Activated naive CD4-positive, alpha-beta T cell treated with Interleukin-2 at 50 U/mL for 16 hours (primary cell): Measurements from ENCODE around the gene MYO9B.
"Not testable (repeated sequence)": the region's sequence is repeated elsewhere in the genome, so short reads cannot be mapped to it uniquely, and the experiment has no call there.

Source experiments
- DNase-seq: peaks from one replicate; pipeline ENCODE4 v3.0.0-alpha.2; 2020

Gene MYO9B

DNA sequence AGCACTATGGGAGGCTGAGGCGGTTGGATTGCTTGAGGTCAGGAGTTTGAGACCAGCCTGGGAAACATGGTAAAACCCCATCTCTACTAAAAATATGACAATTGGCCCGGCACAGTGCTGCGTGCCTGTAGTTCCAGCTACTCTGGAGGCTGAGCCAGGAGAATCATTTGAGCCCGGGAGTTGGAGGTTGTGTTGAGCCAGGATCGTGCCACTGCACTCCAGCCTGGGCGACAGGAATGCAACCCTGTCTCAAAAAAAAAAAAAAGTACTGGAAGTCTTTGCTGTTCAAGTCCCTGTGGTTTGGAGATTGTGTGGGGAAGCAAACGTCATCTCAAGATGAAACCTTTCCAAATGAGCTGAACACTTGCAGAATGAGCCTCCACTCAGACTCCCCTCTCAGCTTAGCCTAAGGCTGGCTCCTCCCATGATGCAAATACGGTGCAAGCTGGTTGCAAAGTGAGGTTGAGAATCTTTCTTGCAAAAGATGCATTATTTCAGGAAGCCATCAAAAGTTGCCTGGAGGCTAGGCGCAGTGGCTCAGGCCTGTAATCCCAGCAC is 46.2 kb downstream of the MYO9B start:
- DNase-seq = no peak

GRCh38 chr19:17123041-17123440 is 47.5 kb downstream of the MYO9B start:
- DNase-seq = no peak

- no peak for DNase-seq
Observed at GRCh38 chr19:17124025-17124424, 48.4 kb downstream of the MYO9B start.

- DNase-seq = peak; percentile 9
Observed at GRCh38 chr19:17125062-17125727, 49.6 kb downstream of the MYO9B start.

DNA sequence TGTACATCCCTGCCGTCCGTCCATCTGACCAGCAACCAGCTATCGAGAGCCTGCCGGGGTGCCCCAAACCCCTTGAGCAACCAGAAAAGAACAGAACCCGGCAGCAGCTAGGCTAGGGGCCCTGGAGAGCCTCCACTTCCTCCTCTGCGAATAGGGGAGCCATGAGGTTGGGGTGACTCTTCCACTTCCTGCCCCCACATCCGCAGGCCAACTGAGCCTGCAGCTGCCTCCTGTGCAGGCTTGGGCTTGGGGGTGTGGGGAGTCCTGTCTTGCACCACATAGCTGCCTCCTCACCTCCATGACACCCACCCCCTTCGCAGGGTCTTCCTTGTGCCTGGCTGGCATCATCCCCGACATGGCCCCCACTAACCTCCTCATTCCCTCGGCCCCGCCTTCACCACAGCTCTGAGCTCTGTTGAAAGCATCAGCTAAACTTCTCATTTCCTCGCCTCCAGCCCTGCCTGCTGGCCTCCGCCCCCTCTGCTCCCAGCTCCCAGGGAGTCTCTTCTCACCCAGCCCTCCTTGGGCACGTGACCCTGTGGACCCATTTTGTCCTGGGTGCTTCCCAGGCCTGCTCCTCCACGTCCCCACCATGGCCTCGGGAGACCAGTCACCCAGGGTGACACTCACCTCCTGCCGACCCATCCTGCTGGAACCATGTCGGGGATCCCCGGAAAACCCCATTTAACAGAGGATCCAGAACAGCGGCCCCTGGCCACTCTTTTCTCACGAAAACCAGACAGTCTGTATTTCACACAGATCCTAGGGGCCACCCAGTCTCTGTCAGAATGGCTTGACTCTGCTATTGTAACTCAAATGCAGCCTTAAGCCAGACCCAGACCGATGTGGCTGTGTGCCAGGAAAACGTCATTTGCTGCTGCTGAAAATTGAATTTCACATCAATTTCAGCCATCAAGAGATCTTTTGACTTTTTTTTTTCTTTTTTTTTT is 50.4 kb downstream of the MYO9B start:
- peak; percentile 64 for DNase-seq

- no peak for DNase-seq
Observed at GRCh38 chr19:17127671-17128070, 52.1 kb downstream of the MYO9B start.

GRCh38 chr19:17128403-17128802 is 52.8 kb downstream of the MYO9B start:
- no peak for DNase-seq

GRCh38 chr19:17128820-17129219 is 53.2 kb downstream of the MYO9B start:
- DNase-seq = no peak

DNA sequence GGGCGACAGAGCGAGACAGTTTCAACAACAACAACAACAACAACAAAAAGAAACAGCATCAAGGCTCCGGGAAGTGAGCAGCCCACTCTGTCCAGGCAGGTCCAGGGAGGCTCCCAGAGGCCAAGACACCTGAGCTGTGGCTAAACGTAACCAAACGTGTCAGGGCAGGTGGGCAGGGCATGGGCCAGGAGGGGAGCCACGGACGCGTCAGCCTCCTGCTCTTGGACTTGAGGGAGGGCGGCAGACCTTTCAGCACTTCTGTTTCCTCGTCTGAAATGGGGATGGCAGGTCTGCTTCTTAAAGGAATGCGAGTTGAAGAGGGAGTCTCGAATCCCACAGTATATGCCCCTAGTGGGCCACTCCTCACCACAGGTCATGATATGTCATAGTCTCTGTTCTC is 53.8 kb downstream of the MYO9B start:
- no peak for DNase-seq

DNA sequence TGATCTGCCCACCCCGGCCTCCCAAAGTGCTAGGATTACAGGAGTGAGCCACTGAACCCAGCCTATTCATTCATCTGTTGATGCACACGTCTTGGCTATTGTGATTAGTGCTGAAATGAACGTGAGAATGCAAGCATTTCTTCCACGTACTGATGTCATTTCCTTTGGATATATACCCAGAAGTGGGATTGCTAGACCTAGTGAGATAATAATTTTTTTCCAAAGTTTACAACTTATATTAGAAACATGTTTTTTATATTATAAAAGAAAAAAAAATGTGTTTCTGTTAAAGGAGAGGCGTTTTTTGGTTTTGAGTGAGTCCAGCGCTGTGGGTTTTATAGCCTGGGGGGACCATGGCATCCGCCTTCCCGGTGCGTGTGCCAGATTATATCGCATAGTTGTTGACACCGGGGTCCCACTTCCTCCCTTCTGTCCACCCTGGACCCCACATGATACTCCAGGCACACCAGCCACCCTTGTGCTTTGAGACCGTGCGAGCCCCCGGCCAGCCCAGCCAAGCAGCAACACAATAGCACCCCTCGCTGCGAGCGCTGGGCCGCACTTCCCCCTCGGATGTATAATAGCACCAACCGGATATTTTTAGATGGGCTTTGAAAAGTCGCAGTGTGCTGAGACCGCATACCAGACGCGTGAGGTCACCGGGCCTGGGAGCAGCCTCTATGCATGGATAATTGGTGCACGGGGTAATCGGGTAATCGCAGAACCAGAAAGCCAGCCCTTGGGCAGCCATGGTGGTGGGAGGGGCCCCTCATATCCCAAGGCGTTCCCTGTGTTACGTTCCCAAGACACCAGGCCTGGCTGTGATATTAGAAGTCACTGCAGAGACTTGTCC is 59.6 kb downstream of the MYO9B start:
- no peak for DNase-seq

DNA sequence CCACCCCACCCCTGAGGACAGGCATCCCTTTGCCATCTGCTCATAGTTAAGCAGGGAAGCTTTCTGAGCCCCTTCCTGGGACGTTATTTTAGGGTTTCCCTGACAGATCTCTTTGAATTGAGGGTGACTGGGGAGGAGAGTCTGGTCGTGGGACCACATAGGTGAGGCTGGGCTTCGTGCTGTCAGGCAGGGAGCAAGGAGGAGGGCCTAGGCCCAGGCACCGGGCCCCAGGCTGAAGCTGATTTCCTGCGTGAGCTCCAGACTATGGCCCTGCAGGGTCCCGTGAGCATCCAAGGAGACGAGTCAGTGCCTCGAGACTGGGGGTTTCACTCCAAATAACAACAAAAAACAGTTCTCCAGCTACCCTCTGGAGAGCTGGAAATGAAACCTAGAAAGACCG is 60.4 kb downstream of the MYO9B start:
- no peak for DNase-seq

GRCh38 chr19:17136617-17137016 is 61.0 kb downstream of the MYO9B start:
- no peak for DNase-seq

- no peak for DNase-seq
Observed at GRCh38 chr19:17137417-17137816, 61.8 kb downstream of the MYO9B start.

DNA sequence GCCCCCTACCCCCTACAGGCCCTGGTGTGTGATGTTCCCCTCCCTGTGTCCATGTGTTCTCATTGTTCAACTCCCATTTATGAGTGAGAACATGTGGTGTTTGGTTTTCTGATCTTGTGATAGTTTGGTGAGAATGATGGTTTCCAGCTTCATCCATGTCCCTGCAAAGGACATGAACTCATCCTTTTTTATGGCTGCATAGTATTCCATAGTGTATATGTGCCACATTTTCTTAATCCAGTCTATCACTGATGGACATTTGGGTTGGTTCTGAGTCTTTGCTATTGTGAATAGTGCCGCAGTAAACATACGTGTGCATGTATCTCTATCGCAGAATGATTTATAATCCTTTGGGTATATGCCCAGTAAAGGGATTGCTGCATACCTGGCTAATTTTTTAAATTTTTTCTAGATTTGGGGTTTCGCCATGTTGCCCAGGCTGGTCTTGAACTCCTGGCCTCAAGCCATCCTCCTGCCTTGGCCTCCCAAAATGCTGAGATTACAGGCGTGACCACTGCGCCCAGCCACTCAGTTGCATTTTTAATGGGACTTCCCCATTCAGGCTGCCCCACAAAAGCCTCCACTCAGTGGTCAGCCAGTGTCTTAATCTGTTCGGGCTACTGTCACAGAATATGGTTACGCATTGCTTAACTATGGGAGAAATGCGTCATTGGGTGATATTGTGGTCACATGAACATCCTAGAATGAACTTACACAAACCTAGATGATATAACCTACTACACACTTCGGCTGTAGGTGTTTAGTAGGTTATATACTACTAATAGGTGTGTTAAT is 62.7 kb downstream of the MYO9B start:
- not testable (repeated sequence) for DNase-seq

DNA sequence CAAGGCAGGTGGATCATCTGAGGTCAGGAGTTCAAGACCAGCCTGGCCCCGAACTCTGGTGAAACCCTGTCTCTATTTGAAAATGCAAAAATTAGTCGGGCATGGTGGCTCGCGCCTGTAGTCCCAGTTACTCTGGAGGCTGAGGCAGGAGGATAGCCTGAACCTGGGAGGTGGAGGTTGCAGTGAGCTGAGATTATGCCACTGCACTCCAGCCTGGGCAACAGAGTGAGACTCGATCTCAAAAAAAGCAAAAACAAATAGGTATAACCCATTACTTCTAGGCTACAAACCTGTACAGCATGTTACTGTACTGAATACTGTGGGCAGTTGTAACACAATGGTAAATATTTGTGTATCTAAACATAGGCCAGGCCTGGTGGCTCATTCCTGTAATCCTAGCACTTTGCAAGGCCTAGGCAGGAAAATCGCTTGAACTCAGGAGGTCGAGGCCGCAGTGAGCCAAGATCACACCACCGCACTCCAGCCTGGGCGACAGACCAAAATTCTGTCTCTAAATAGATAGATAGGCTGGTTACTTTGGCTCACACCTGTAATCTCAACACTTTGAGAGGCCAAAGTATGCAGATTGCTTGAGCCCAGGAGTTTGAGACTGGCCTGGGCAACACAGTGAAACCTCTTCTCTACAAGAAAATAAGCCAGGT is 63.5 kb downstream of the MYO9B start:
- DNase-seq = no peak

DNA sequence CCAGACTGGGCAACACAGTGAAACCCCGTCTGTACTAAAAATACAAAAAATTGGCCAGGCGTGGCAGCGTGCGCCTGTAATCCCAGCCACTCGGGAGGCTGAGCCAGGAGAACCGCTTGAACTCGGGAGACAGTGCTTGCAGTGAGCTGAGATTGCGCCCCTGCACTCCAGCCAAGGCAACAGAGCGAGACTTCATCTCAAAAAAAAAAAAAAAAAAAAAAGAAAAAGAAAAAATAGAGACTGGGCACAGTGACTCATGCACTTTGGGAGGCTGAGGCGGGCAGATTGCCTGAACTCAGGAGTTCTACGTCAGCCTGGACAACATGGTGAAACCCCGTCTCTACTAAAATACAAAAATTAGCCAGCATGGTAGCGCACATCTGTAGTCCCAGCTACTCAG is 69.2 kb downstream of the MYO9B start:
- DNase-seq = not testable (repeated sequence)

DNA sequence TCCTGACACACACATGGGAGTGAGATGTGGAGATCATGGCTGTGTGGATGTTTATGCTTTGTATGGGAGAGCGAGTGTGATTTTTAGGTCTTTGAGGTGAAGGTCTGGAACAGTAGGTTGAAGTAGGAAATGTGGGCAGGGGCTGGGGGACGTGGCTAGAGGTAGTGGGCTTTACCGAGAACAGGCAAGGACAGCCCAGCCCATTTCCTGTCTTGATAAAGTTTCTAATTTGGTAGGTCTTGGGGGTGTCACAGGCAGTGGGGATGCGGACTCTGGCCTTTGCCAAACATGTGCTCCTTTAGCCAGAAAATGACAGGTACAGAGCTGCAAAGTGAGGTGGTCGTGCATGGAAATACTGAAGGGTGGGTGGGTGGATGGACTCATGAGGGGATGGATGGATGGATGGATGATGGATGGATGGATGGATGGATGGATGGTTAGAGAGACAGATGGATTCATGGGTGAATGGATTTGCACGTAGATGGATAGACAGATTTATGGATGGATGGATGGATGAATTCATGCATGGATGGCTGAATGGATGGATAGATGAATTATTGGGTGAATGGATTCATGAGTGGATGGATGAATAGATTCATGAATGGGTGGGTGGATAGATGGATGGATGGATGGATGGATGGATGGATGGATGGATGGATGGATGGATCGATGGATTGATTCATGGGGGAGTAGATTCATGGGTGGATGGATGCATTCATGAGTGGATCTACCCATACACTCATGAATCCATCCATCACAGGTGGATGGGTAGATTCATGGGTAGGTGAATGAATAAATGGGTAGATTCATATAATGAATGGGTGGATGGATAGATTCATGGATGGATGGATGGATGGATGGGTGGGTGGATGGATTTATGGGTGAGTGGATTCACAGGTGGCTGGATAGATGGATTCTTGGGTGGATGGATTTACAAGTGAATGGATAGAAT is 70.2 kb downstream of the MYO9B start:
- DNase-seq = no peak

- no peak for DNase-seq
Observed at GRCh38 chr19:17148130-17148529, 72.6 kb downstream of the MYO9B start.

- no peak for DNase-seq
Observed at GRCh38 chr19:17149393-17150135, 74.0 kb downstream of the MYO9B start.

DNA sequence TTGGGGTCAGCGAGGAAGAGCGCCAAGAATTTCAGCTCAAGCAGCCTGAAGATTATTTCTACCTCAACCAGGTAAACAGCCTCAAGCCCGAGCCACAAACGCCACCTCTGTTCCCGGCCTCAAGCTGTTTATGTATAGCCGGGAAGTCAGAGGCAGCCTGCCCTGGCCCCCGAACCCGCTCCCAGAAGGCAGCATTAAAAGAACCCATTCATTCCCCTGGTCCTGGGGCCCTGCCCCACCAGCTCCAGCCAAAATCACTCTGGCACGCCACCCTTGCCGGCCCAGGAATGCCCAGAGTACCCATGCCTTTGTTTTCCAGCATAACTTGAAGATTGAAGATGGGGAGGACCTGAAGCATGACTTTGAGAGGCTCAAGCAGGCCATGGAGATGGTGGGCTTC is 78.4 kb downstream of the MYO9B start:
- no peak for DNase-seq
